LNCaP clone FGC (cell line): ENCODE data around the gene MEST.
"Not testable (repeated sequence)": the region's sequence is repeated elsewhere in the genome, so short reads cannot be mapped to it uniquely, and the experiment has no call there.

ENCODE experiments used
- DNase-seq: peaks from one replicate; pipeline ENCODE4 v3.0.0-alpha.2; 2011; ENCODE audit warnings: low read depth
- H3K4me3 ChIP-seq: 2 replicates; pipeline ENCODE4 v1.5.1; 2011; ENCODE audit warnings: mild to moderate bottlenecking, low read depth, low read length, control low read depth
- CTCF ChIP-seq: IDR thresholded peaks from 2 replicates; pipeline ENCODE4 v1.5.1; 2012; ENCODE audit warnings: mild to moderate bottlenecking; ENCODE audit not compliant: control insufficient read depth, insufficient read depth; ENCODE audit errors: extremely low read depth

The MEST gene

GRCh38 chr7:130524628-130525027 lies 32.7 kb downstream of the MEST start:
- TF ChIP-seq CTCF: no peak

GRCh38 chr7:130527752-130528355 lies 36.0 kb downstream of the MEST start:
- not testable (repeated sequence) for H3K4me3 ChIP-seq, DNase-seq

More at GRCh38 chr7:130524628-130525027, 32.7 kb downstream of the MEST start:
- DNase-seq: no peak
- no peak overlapping the region for H3K4me3 ChIP-seq

- no peak for TF ChIP-seq CTCF
- no peak for DNase-seq
- no peak overlapping the region for H3K4me3 ChIP-seq
These were observed 37.5 kb downstream of the MEST start for GRCh38 chr7:130529417-130529816.

- DNase-seq: not testable (repeated sequence)
These were observed 46.0 kb downstream of the MEST start for GRCh38 chr7:130537894-130538293.

GRCh38 chr7:130541287-130541686 lies 49.4 kb downstream of the MEST start:
- H3K4me3 ChIP-seq: not testable (repeated sequence)

More at GRCh38 chr7:130537894-130538293, 46.0 kb downstream of the MEST start:
- H3K4me3 ChIP-seq: not testable (repeated sequence)

GRCh38 chr7:130542297-130542696 lies 50.4 kb downstream of the MEST start:
- not testable (repeated sequence) for DNase-seq, H3K4me3 ChIP-seq

More at GRCh38 chr7:130541287-130541686, 49.4 kb downstream of the MEST start:
- DNase-seq: not testable (repeated sequence)

GRCh38 chr7:130543487-130544010 lies 51.7 kb downstream of the MEST start:
- DNase-seq: no peak
- TF ChIP-seq CTCF: no peak
- no peak overlapping the region for H3K4me3 ChIP-seq

- no peak for DNase-seq
- no peak overlapping the region for H3K4me3 ChIP-seq
- TF ChIP-seq CTCF: no peak
These were observed 52.5 kb downstream of the MEST start for GRCh38 chr7:130544356-130544755.

- no peak for TF ChIP-seq CTCF
- H3K4me3 ChIP-seq: no peak overlapping the region
- DNase-seq: no peak
These were observed 61.6 kb downstream of the MEST start for GRCh38 chr7:130553398-130554029.
